ENCODE data around the gene LCORL. TPM values are rescaled to one million over a fixed set of nuclear protein-coding genes. Genes with fewer than 3 reads are reported as not detected.

The LCORL gene
- total RNA-seq, 4 donors from 2014 or later = 26.4 to 45.9 (median 33.8) TPM

DNA sequence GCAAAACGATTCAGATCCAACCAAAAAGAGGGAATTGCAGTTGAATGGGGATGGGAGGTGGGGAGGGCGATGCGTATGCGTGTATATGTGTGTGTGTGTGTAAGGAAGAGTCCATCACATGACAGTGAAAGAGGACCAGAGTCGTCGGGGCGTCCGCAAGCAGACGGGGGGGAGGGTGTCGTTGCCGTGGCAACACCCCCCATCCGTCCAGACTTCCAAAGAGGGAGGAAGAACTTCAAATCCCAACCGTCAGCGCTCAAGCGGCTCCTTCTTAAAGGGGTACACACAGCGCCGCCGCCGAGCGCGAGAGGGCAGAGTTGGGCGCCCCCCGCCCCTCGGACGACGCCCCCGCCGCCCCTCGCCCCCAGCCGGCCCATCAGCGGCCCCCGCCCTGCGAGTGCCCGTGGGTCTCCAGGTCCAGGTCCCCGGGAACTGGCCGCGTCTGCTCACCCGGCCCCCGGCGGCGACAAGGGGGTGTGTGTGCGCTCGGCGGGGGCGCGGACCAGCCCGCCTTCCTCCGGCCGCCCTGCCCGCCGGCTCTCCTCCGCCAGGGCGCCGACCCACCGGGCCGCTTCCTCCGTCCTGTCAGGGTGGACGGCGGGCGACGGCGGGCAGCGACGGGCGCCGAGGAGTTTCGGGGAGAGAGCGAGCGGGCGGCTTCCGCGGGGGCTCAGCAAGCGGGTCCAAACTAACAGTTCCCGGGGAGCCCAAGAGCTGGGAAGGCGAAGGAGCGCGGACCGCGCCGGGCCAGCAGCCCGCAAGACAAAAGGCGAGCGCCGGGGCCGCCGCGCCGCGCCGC is 685 bp downstream of the LCORL start:
- Histone ChIP-seq H3K4me1 (peaks cover 0 to 9% of the 10 kb centered on the region in 2 donors), H3K27ac (peak overlapping the region; percentile 45 to 91 (median 86)), H3K9me3 (no peaks in the 10 kb centered on the region), H3K36me3 (no peaks in the 10 kb centered on the region), H3K4me3 (replicated peaks in 1 of 3) (peak overlapping the region; percentile 68 to 95 (median 84)), H3K27me3 (no peaks in the 10 kb centered on the region)
- DNase-seq = peak; percentile 52 to 64
- intact Hi-C loops (cut with DNase I) = loop anchor here (10.0 kb wide), 1 partner anchor 216 kb away; no protein-coding TSS in a partner anchor
- no peak for TF ChIP-seq POLR2A (IDR thresholded peaks at IDR 0.05)
- TF ChIP-seq, protein P1, sequence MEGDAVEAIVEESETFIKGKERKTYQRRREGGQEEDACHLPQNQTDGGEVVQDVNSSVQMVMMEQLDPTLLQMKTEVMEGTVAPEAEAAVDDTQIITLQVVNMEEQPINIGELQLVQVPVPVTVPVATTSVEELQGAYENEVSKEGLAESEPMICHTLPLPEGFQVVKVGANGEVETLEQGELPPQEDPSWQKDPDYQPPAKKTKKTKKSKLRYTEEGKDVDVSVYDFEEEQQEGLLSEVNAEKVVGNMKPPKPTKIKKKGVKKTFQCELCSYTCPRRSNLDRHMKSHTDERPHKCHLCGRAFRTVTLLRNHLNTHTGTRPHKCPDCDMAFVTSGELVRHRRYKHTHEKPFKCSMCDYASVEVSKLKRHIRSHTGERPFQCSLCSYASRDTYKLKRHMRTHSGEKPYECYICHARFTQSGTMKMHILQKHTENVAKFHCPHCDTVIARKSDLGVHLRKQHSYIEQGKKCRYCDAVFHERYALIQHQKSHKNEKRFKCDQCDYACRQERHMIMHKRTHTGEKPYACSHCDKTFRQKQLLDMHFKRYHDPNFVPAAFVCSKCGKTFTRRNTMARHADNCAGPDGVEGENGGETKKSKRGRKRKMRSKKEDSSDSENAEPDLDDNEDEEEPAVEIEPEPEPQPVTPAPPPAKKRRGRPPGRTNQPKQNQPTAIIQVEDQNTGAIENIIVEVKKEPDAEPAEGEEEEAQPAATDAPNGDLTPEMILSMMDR (IDR thresholded peaks at IDR 0.05) = no peak
- 0 to 1% methylated on average over 18 to 30 of the region's 90 CpGs for WGBS, 2 donors

DNA sequence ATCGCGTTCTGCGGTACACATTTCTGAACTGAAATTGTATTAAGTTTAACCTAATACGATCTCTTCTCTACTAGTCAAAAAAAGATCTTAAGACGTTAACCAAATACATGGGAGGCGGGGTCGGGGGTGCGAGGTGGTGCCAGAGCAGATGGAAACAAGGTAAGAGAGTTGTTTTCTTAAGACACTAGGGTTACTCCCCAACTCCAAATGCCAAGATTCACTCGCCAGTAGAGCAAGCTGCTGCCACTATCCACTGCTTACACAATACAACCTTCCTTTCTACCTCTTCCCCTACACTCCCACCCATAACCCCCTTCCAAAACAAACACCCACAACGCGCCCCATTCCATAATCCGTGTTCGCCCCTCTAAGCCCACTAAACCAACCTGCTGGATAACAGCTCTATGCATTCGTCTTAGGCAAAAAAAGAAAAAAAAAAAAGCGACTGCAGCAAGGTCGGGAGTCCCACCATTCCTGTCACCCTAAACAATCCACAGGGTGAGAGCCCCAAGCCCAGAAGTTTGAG is 1.3 kb downstream of the LCORL start:
- H3K36me3 ChIP-seq = no peaks in the 10 kb centered on the region
- TF ChIP-seq, protein P1 (IDR thresholded peaks at IDR 0.05) = no peak
- no peak for TF ChIP-seq POLR2A (IDR thresholded peaks at IDR 0.05)
- intact Hi-C loops (cut with DNase I) = loop anchor here (10.0 kb wide), 1 partner anchor 215 kb away; no protein-coding TSS in a partner anchor
- WGBS, 2 donors = 4 to 7% methylated on average over 16 of the region's 16 CpGs
- peak; percentile 29 to 34 for DNase-seq
- peaks cover 0 to 9% of the 10 kb centered on the region in 2 donors for H3K4me1 ChIP-seq
- H3K4me3 ChIP-seq (replicated peaks in 1 of 3) = peak overlapping the region in 2 of 3 donors; percentile 3 to 95
- H3K9me3 ChIP-seq = no peaks in the 10 kb centered on the region
- no peaks in the 10 kb centered on the region for H3K27me3 ChIP-seq
- H3K27ac ChIP-seq = peak overlapping the region in 1 of 3 donors; percentile 91

DNA sequence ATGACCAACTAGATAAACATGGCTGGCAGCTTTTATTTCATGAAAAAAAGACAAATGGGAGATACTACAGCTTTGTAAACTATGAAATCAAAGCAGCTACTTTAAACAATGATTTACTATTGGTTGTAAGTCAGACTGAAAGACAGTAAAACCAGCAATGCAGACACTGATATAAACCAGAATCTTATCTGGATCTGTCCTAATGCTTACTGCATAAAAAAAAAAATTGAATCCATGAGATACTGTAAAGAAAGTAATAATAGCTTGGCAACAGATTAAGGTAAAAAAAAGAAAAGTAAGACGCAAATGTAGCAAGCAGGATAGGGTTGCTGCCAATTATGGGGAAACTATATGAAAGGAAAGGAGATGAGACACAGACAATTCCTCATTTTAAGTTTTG is 7.3 kb downstream of the LCORL start:
- Histone ChIP-seq H3K4me3 (replicated peaks in 1 of 3) (no peak overlapping the region), H3K36me3 (no peaks in the 10 kb centered on the region), H3K27ac (no peak overlapping the region), H3K27me3 (no peaks in the 10 kb centered on the region), H3K9me3 (no peaks in the 10 kb centered on the region), H3K4me1 (peaks cover 0 to 4% of the 10 kb centered on the region in 2 donors)
- no peak for TF ChIP-seq POLR2A (IDR thresholded peaks at IDR 0.05)
- TF ChIP-seq, protein P1 (IDR thresholded peaks at IDR 0.05) = no peak
- intact Hi-C loops (cut with DNase I) = no loop called here
- DNase-seq = no peak
- WGBS, 2 donors = 87 to 97% methylated on average over 1 of the region's 1 CpG

DNA sequence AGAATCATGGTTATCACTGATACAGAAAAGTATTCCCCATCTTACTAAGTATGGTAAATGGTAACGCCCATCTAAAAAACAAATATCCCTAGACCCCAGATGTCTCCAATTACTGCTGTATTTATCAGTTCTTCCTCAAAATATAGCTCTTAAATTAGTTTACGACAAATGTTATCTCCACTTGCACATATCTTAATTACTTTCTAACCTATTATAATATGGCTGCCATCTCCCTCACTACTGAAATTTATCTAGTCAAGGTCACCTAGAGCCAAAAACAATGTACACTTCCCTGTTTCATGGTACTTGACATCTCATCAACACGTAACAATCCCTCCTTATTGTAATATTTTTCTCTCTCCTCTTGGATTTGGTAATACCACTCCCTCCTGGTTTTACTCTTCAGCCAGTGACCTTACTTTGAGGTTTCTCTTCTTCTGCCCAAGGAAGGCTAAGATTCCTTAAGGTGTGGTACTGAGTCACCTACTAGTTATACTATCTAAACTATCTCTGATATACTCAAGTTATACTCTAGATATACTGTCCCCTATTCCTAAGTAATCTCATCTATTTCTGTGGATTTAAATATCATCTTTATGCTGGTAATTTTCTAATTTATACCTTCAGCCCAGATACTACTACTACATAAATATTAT is 8.6 kb downstream of the LCORL start:
- no peaks in the 10 kb centered on the region for H3K36me3 ChIP-seq
- H3K27me3 ChIP-seq = no peaks in the 10 kb centered on the region
- no peak for DNase-seq
- TF ChIP-seq, protein P1 (IDR thresholded peaks at IDR 0.05) = no peak
- TF ChIP-seq POLR2A (IDR thresholded peaks at IDR 0.05) = no peak
- WGBS, 2 donors = 94 to 96% methylated on average over 3 of the region's 3 CpGs
- H3K4me1 ChIP-seq = peaks cover 0 to 4% of the 10 kb centered on the region in 2 donors
- no peaks in the 10 kb centered on the region for H3K9me3 ChIP-seq
- intact Hi-C loops (cut with DNase I) = no loop called here
- no peak overlapping the region for H3K27ac ChIP-seq
- no peak overlapping the region for H3K4me3 ChIP-seq (replicated peaks in 1 of 3)

Measured in thyroid gland (tissue), 4 donors.